Putamen (tissue), 1 donor: ENCODE data around the gene NKX2-4.
A peak's percentile ranks its signal among the peaks of the same experiment; 100 is the strongest.

Experiments used
- DNase-seq: peaks from one replicate; pipeline ENCODE4 v3.0.0-alpha.2; 2016; ENCODE audit warnings: low spot score

NKX2-4 gene

DNA sequence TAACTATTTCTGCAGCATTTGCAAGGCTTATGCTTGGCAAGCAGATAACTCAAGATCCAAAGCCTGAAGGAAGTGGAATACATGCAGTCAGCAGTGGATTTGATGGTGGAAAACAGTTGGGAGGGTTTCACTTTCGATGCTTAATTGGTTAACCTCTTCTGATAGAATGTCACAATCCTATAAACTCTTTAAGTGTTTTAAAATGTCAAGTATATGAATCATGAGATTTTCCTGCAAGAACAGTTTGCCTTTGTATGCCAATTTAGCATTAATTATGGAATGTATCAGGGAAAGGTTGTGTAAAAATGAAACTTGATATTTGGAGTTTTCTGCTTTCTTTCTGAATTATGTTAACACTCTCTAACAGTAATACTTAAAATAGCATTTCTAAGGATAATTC lies 36.6 kb downstream of the NKX2-4 start:
- peak; percentile 3 for DNase-seq

DNA sequence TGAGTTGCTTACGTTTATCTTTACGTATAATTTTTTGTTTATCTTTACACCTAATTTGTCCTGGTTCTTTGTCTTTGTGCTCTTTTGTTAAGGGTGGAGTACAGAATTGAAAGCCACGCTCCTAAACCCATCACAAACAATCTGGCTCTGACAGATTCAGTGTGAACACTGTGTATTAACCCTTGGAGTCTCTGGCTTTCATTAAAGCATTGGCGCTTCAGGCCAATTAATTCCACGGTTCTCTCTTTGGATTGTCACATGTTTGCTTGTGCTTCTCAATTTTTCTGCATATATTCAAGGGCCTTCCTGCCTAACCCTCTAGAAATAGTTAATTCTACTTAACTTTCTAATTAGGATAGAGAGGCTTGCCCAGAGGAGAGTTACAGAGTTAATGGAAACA lies 38.6 kb downstream of the NKX2-4 start:
- DNase-seq = no peak

DNA sequence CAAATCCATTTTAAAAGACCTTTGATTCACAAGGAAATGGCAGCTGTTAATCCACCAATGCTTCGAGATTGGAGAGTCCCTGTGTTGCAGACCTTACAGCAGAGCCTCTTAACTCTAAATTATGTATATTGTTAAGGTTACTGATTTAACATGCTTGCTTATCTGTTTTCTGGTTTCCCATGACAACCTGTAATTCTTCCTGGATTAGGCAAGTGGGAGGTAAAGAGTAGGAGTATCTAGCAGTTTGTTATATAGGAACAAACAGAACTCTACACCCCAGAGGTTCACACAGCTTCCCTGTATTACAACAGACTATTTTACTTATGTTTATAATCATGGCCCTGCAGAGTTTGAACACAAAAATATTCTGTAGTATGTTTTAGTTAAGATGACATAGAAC lies 39.5 kb downstream of the NKX2-4 start:
- DNase-seq = no peak

DNA sequence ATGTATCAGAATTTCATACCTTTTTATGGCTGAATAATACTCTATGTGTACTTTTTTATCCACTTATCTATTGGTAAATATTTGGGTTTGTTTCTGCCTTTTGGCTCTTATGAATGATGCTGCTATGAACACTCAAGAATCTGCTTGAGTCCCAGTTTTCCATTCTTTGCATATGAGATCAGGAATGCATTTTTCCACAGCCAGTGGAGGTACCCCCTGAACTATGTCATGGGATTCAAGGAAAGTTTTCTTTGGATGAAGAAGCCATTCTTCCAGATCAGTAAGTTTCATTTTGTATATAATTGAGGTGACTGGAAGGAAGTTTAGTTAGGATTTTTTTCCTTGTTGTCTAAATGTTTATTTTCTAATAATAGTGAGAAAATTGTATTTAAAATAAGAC lies 40.9 kb downstream of the NKX2-4 start:
- no peak for DNase-seq

- DNase-seq = no peak
Observed at GRCh38 chr20:21355981-21356380, 41.3 kb downstream of the NKX2-4 start.

DNA sequence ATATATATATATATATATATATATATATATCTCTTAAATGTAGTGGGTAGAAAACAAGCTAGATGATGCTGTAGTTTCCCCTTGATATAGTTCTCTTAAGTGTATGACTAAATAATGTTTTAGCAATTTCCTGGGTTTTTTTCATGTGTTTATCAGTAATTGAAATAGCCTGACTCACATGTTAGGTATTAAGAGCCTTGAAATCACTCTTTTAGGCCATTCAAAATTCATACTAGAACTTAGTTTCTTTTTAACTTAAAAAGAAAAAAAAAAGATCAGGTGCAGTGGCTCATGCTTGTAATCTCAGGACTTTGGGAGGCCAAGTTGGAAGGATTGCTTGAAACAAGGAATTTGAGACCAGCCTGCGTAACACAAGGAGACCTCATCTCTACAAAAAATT lies 44.1 kb downstream of the NKX2-4 start:
- no peak for DNase-seq

- DNase-seq = no peak
Observed at GRCh38 chr20:21352703-21353102, 44.6 kb downstream of the NKX2-4 start.
